ENCODE data around the gene CCDC74A.
"Not testable (repeated sequence)": the region's sequence is repeated elsewhere in the genome, so short reads cannot be mapped to it uniquely, and the experiment has no call there.

CCDC74A gene

GRCh38 chr2:131527131-131528001 lies at the start of gene CCDC74A:
Gene CCDC74A (plus strand): TSS chr2:131527888. CDS start chr2:131527971, 83 bp downstream.
- DNase-seq = peak in 1 of 2 donors; percentile 4

DNA sequence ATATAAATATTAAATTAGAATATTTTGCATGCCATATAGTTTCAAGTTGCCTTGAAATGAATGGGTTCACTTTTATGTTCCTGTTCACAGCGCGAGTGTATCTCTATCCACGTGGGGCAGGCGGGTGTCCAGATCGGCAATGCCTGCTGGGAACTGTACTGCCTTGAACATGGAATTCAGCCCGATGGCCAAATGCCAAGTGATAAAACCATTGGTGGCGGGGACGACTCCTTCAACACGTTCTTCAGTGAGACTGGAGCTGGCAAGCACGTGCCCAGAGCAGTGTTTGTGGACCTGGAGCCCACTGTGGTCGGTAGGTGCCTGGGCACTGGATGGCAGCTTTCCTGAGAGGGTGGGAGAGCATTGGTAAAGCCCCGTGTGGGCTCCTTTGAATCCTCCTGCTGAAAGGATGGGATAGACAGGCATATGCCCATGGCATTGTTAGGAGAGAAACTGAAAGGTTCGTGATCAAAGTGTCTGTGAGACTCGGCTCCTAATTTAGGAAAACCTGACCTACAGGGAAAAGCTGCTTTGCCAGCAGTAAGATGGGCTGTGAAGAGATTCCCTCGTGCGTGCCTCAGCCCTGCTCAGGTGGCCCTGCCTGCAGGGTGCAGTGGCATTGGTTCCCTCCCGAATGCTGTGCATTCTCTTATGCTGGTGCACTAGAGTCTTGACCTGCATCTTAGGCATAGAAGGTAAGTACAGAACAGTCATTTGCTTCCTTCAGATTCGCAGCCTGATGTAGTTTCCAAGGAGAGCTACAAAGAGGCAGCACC lies 49.4 kb upstream of the CCDC74A start:
- not testable (repeated sequence) for DNase-seq

DNA sequence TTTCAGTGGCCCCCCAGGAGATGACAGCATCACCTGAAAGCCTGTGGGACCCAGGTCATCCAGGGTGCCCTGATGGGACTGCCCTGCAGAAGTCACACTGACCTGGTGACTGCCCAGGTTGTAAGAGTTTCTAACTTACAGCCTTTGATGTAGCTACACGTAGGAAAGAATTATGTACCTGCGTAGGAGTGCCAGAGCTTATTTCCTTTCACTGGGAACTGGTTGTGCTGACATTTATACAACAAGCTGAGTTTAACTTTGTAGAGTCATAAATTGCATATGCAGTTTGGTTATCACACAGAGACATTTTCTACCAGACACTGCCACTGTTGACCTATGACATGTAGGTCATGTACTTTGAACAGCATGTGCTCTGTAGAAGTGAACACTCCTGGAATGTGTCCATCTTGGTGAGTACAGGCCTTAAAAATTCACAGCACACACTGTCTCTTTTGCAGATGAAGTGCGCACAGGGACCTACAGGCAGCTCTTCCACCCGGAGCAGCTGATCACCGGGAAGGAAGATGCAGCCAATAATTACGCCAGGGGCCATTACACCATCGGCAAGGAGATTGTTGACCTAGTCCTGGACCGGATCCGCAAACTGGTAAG lies 48.7 kb upstream of the CCDC74A start:
- DNase-seq = not testable (repeated sequence)

- DNase-seq = not testable (repeated sequence)
These were observed 47.3 kb upstream of the CCDC74A start for GRCh38 chr2:131480351-131480750.

DNA sequence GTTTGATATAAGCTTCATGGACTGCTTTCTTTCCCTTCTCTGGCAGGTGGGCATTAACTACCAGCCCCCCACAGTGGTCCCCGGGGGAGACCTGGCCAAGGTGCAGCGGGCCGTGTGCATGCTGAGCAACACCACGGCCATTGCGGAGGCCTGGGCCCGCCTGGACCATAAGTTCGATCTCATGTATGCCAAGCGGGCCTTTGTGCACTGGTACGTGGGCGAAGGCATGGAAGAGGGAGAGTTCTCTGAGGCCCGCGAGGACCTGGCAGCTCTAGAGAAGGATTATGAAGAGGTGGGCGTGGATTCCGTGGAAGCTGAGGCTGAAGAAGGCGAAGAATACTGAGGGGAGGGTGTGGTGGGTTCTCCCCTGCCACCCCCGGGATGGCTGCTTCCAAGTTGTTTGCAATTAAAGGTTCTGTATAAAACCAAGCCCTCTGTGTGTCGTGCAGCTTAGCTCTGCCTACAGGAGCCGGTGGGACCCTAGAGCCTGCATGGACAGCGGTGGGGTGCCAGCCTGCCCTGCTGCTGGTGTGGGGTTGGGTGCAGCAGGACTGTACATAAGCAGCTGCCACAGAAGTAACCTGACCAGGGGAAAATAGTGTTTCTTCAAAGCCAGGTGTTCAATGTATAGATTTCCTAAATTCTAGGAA lies 45.1 kb upstream of the CCDC74A start:
- DNase-seq = not testable (repeated sequence)

GRCh38 chr2:131483981-131484820 lies 43.5 kb upstream of the CCDC74A start:
- DNase-seq = not testable (repeated sequence)

- not testable (repeated sequence) for DNase-seq
These were observed 42.7 kb upstream of the CCDC74A start for GRCh38 chr2:131484906-131485460.

- not testable (repeated sequence) for DNase-seq
These were observed 41.3 kb upstream of the CCDC74A start for GRCh38 chr2:131486201-131486902.

GRCh38 chr2:131488306-131489205 lies 39.1 kb upstream of the CCDC74A start:
- no peak for DNase-seq

- DNase-seq = not testable (repeated sequence)
These were observed 36.8 kb upstream of the CCDC74A start for GRCh38 chr2:131490616-131491468.

- not testable (repeated sequence) for DNase-seq
These were observed 36.2 kb upstream of the CCDC74A start for GRCh38 chr2:131491469-131491836.

DNA sequence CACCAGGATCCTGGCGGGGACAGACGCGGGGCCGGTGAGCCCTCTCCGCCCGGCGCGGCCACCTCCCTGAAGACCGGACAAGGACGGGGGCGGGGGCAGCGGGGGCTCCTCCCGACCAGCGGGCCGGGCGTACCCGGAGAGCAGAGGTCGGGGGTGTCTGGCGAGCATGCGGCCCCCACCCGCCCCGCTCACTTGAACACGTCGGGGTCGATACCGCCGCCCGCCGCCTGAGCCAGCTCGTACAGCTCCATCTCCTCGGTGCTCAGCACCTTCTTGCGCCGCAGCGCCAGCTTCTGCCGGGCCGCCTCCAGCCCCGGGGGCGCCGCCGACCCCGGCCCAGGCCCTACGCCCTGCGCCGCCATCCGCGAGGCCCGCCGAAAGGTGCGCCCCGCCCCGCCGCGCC lies 35.7 kb upstream of the CCDC74A start, which contains the start of gene MZT2A:
MZT2A (minus strand) TSS at position 383 of the 403 bp plus-strand sequence; CDS start at position 362, 21 bp downstream.
- peak in 1 of 2 donors; percentile 63 for DNase-seq

- DNase-seq = peak; percentile 80 to 88
These were observed 35.1 kb upstream of the CCDC74A start for GRCh38 chr2:131492418-131493198.

- DNase-seq = no peak
These were observed 34.3 kb upstream of the CCDC74A start for GRCh38 chr2:131493199-131493968.

DNA sequence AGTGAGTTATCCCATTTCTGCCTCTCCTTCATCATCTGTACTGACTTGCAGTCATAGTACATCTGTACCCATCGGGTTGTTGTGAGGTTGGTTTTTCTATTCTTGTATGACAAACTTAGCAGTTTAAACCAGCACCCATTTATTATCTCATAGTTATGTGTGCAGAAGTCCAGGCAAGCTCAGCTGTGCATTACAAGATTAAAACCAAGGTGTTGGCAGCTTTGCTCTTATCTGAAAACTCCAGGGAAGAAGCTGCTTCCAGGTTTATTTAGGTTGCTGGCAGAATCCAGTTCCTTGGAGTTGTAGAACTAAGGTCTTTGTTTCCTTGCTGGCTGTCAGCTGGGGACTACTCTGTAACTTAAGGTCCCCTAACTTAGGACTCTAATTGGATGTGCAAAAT lies 32.2 kb upstream of the CCDC74A start:
- not testable (repeated sequence) for DNase-seq

DNA sequence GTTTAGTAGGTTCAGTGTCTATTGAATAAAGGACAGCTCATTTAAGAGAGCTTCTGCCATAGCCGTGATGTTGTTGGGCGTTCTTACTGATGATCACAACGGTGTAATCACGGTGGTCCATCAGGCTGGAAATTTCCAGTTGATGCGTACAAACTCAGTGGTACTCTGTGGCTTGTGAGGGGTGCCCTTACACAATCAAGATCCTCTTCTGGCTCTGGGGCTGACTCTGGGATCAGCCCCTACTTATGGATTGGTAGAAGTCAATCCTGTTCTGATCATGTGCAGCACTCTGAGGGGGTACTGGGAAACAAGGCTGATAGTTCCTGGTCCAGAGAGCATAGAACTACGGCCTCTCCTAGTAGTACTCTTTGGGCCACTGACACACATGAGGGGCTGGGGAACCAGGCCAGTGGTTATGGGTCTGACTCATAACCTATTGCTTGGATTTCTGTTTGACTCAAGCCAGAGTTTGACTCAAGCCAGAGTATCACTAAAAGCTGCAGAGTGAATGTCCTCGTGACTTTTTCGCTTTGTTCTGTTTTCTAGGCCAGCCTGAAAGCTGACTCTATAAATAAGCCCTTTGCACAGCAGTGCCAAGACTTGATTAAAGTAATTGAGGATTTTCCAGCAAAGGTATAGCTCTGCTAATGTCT lies 29.2 kb upstream of the CCDC74A start:
- DNase-seq = not testable (repeated sequence)

Data from bone marrow (tissue), 2 donors.